ENCODE measurements around the gene C1QTNF12.
"Not testable (repeated sequence)": the region's sequence is repeated elsewhere in the genome, so short reads cannot be mapped to it uniquely, and the experiment has no call there.

The C1QTNF12 gene

GRCh38 chr1:1259540-1259939 lies 13.0 kb upstream of the C1QTNF12 start:
- no peak for DNase-seq (ENCODE audit: low read depth in 2 of 2)

GRCh38 chr1:1259119-1259488 lies 12.6 kb upstream of the C1QTNF12 start:
- DNase-seq (ENCODE audit: low read depth in 2 of 2) = no peak

DNA sequence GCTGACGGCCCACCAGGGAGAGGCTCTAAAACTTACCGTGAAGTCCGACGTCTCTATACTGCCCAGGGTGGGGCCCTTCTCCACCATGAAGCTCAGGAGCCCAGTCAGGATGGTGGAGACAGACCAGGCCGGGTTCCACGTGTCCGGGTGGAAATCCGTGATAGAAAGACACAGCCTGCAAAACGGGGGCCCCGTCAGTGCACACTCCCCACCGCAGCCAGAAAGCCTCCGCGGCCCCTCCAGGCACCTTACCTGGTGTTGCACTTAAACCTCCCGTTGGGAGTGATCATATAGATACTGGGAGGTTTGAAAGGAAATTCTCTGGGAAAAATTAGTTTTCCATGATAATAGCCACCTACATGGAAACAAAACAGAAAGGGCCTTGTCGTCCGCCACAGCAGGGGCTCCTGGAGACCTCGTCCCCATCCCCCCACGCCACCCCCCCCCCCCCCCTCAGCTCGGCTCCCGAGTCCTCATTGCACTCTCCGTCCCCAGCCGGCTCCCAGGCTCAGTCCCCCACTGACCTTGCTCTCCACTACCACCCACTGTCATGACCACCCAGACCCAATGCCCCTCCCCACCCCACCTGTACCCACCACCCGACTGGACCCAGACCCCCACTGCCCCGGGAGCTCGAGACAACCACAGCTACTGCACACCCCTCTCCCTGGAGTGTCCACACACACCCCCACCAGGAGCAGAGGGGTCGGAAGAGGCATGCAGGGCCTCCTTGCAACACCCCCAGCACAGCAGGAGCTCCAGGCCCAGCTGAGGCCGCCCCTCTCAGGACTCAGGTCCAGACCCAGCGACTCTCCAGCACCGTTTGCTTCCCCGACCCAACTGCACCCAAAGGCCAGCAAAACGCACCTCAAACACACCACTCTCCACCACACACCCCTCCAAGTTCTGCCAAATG lies 10.7 kb upstream of the C1QTNF12 start:
- DNase-seq (ENCODE audit: low read depth in 2 of 2) = no peak

DNA sequence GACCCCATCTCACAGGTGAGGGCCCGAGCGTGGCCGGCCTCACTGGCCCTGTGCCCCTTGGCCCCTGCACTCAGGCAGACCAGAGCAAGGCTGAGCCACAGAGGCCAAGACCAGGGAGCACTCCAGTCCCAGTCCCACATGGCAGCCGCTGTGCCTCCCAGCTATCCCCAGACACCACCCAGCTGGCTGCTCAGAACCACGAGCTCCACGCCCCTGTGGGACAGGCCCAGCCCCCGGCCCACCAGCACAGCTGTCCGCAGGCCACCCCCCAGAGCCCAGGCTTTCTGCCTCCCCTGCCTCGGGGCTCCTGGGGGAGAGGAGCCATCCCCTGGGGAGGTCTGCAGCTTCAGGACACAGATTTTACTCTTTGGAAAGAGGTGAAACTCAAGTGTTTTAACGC lies 9.1 kb upstream of the C1QTNF12 start:
- DNase-seq (ENCODE audit: low read depth in 2 of 2) = no peak

DNA sequence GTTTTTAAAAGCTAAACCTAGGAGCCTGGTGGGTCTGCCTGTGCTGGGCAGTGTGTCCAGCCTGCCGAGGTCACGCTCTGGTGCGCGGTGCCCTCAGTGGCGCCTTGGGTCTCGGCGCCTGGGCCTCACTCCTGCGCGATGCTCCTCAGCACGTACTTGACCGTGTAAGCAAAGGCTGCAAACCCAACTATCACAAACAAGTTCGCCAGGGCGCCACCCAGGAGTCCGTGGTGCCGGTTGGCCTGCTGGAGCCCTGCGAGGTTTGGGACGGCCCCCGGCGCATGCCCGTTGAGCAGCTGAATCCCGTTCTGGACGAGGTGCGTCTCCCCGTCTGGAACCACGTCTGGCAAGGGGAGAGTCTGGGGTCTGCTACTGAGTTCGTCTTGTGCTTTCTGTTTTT lies 8.6 kb upstream of the C1QTNF12 start:
- DNase-seq (ENCODE audit: low read depth in 2 of 2) = no peak

- DNase-seq (ENCODE audit: low read depth in 2 of 2) = no peak
Measured at GRCh38 chr1:1254667-1254998, 8.1 kb upstream of the C1QTNF12 start.

- DNase-seq (ENCODE audit: low read depth in 2 of 2) = no peak
Measured at GRCh38 chr1:1253972-1254666, 7.6 kb upstream of the C1QTNF12 start.

GRCh38 chr1:1253314-1253713 lies 6.8 kb upstream of the C1QTNF12 start:
- no peak for DNase-seq (ENCODE audit: low read depth in 2 of 2)

GRCh38 chr1:1250786-1251284 lies 4.3 kb upstream of the C1QTNF12 start:
- peak; percentile 42 for DNase-seq (ENCODE audit: low read depth in 2 of 2)

GRCh38 chr1:1248009-1248913 lies 1.7 kb upstream of the C1QTNF12 start:
- not testable (repeated sequence) for DNase-seq (ENCODE audit: low read depth in 2 of 2)

GRCh38 chr1:1247341-1247913 lies 905 bp upstream of the C1QTNF12 start:
- no peak for DNase-seq (ENCODE audit: low read depth in 2 of 2)

DNA sequence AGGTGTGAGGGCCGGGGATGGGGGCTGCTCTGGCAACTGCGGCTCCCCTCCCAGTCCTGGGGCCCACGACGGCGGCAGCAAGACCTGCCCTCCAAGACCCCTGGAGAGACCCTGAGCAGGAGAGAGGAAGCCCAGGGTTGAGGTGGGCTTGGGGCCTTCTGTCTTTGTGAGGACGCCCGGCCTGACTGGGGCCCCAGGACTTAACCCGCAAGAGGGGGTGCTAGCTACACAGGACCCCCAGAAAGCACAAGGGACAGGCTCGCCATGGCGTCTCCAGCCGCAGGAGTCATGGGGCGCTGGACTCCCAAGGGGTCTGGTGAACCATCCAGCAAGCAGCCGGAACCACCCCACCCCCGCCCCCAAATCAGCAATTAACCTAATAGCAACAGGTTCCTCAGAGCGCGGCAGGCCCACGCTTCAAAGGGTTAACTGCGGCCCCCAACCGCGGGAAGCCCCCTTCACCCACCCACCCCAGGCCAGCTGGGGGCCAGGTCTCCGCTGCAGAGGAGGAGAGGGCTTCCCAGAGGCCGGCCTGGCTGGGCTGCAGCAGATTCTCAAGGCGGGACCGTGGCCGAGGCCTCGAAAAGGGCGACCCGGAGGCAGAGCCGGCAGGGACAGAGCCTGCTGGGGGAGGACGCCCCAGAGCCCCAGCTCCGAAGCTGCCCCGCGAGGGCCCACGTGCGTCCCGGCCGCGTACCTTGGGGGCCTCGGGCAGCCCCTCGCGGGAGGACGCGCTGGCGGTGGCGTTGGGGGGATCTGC lies 525 bp downstream of the C1QTNF12 start:
- no peak for DNase-seq (ENCODE audit: low read depth in 2 of 2)

- no peak for DNase-seq (ENCODE audit: low read depth in 2 of 2)
Measured at GRCh38 chr1:1245178-1245816, 1.2 kb downstream of the C1QTNF12 start.

DNA sequence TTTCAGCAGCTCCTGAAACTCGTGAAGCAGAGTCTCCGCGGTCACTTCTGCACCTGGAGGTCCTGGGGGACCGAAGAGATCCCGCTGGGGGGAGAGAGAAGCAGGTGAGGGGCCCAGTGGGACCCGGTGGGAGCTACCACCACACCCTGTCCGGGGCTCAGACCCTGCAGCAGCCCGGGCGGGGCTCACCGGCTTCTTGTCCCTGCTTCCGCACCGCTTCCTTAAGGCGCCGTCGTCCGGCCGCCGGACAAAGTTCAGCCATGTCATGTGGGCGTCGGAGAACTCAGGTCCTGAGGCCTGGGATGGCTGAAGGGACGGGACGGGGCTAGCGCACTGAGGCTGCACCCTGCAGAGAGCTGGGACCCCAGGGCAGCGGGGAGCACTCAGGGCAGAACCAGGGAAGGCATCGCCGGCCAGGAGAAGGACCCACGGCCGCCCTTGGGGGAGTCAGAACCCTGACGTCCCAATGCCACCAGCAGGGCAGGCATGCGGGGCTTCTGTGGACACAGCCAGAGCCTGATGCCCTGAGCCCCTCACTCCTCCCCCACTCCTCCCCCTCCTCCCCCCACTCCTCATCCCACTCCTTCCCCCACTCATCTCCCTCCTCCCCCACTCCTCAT lies 2.2 kb downstream of the C1QTNF12 start:
- DNase-seq (ENCODE audit: low read depth in 2 of 2) = no peak

DNA sequence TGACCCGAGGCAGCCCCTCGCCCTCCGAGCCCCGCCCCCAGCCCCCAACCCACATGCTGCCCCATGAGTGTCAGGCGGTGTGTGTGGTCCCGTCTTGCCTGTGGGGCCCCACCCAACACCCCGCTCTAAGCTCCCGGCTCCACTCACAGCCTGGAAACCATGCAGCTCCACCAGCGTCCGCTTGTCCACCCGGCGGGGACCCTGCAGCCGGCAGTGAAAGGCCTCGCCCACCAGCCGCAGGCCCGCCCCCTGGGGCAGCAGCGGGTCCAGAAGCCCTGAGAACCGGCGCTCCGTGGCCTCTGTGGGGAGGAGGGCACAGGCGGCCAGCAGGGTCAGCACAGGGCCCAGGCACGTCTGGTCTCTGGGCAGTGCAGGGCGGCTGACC lies 2.7 kb downstream of the C1QTNF12 start:
- no peak for DNase-seq (ENCODE audit: low read depth in 2 of 2)

- DNase-seq (ENCODE audit: low read depth in 2 of 2) = no peak
Measured at GRCh38 chr1:1243266-1243660, 3.3 kb downstream of the C1QTNF12 start.

DNA sequence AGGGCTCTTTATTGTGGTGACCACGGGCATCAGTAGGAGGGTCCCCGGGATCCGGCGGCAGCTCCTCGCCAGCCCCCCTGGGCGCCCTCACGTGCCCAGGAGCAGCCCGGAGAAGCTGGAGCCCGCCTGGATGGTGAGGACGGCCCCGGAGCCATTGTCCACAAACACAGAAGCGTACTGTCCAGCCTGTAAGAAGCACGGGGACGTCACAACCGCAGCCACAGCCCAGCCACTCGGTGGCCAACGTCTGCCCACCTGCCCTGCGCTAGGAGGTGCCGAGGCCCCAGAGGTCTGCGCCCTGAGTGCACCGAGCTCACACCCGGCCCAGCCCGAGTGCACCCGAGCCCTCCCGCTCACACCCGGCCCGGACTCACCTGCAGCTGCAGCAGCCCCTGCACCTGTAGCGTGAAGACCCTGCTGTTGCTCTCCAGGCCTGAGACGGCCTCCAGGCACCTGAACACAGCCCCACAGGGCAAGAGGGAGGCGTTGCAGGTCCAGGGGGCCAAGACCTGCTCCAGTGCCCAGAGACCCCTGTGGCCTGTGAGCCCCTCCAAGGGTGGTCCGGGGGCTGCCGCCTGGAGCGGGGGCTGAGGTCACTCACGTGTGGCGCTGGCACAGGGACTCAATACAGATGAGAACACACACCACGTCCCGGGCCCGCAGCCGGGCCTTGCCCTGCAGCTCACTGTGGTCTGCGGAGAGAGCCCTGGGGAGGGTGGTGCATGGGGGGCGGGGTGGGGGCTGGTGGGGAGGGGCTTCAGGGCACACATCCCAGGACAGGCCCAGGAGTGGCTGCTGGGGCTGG lies 3.9 kb downstream of the C1QTNF12 start:
- DNase-seq (ENCODE audit: low read depth in 2 of 2) = no peak

GRCh38 chr1:1241588-1242219 lies 4.8 kb downstream of the C1QTNF12 start:
- no peak for DNase-seq (ENCODE audit: low read depth in 2 of 2)

Data from stimulated activated CD4-positive, alpha-beta T cell treated with anti-CD3 and anti-CD28 coated beads, Interleukin-4, amount 100 ng/mL, for 48 hours (primary cell).